Hepatocyte (in vitro differentiated cells): ENCODE measurements around the gene RGS3.

ENCODE experiments used
- CTCF ChIP-seq: fragments of 200-600 bp; sonication (generic); IDR thresholded peaks from 2 replicates; pipeline ENCODE4 v1.5.1; 2016; ENCODE audit warnings: antibody characterized with exemption, mild to moderate bottlenecking; ENCODE audit not compliant: poor library complexity
- EZH2 ChIP-seq: fragments of 200-600 bp; sonication (generic); IDR thresholded peaks from 2 replicates; pipeline ENCODE4 v1.6.1; 2016; ENCODE audit warnings: antibody characterized with exemption, mild to moderate bottlenecking, borderline replicate concordance
- EZH2phosphoT487 ChIP-seq: fragments of 200-600 bp; sonication (generic); IDR thresholded peaks from one replicate; pipeline ENCODE4 v1.6.1; 2018; ENCODE audit warnings: antibody characterized with exemption, mild to moderate bottlenecking, low read depth, moderate library complexity; ENCODE audit not compliant: unreplicated experiment, severe bottlenecking

GRCh38 chr9:113492343-113493202 is 29.0 kb downstream of the RGS3 start:
- no peak for TF ChIP-seq CTCF
- no peak for TF ChIP-seq EZH2phosphoT487
- no peak for TF ChIP-seq EZH2
